Measurements from ENCODE around the gene NRDC. TPM values are rescaled to one million over a fixed set of nuclear protein-coding genes. Genes with fewer than 3 reads are reported as not detected.

The NRDC gene
- polyA plus RNA-seq, 3 donors, result 66.8 to 92.0 (median 74.3) TPM

DNA sequence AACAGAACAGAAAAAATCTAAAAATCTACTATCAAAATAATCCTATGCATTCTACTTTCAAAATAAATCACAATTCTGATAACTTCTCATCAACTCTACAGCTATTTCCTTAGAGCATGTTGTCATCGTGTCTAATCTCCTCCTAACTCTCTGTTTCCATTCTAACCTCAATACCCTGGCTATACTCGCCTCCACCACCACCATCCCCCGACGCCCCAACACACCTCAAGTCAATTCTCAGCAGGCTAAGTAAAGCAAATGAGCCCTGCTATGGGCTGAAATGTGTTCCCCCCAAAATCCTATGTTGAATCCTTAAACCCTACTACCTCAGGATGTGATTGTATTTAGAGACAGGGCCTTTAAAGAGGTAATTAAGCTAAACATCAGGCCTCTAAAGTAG is 34.6 kb downstream of the NRDC start:
- Mint-ChIP-seq H3K4me3 (no peak overlapping the region), H3K27ac (peak overlapping the region in 3 of 7 donors; percentile 4 to 39 (median 38))
- intact Hi-C loops (cut with micrococcal nuclease), result no loop called here

GRCh38 chr1:51842261-51842660 is 36.3 kb downstream of the NRDC start:
- Mint-ChIP-seq H3K4me1 (peaks cover 2% of the 10 kb centered on the region), H3K9me3 (peaks cover 0 to 5% (median 0%) of the 10 kb centered on the region in 7 donors), H3K27me3 (ENCODE audit: low read depth in 3 of 3) (no peaks in the 10 kb centered on the region)

More for the DNA sequence above, 34.6 kb downstream of the NRDC start:
- Histone ChIP-seq H3K27ac (ENCODE audit: low read depth in 1 of 2, low read length in 2 of 2) (no peak overlapping the region), H3K9ac (ENCODE audit: insufficient read depth, low read length, poor library complexity, severe bottlenecking) (no peak overlapping the region), H3K27me3 (ENCODE audit: control insufficient read depth in 2 of 2, insufficient read depth in 2 of 2, low read length in 2 of 2) (no peaks in the 10 kb centered on the region), H4K20me1 (ENCODE audit: insufficient read depth, low read length) (peaks cover 30% of the 10 kb centered on the region), H3K4me1 (ENCODE audit: control insufficient read depth in 1 of 2, insufficient read depth in 2 of 2, low read length in 2 of 2) (no peaks in the 10 kb centered on the region), H3K4me3 (replicated peaks in 1 of 3; ENCODE audit: low read depth in 2 of 3, low read length in 3 of 3) (no peak overlapping the region), H3K79me2 (ENCODE audit: insufficient read depth, low read length) (peaks cover 21% of the 10 kb centered on the region), H3K36me3 (replicated peaks in 1 of 2; ENCODE audit: control insufficient read depth in 1 of 2, insufficient read depth in 2 of 2, low read length in 2 of 2) (peaks cover 20 to 36% of the 10 kb centered on the region in 2 donors), H3K9me3 (replicated peaks in 1 of 2; ENCODE audit: control insufficient read depth in 1 of 2, insufficient read depth in 1 of 2, low read length in 2 of 2) (peaks cover 0 to 7% of the 10 kb centered on the region in 2 donors), H3K4me2 (replicated peaks; ENCODE audit: extremely low read depth, low read length, poor library complexity, severe bottlenecking) (no peak overlapping the region), H2AFZ (ENCODE audit: insufficient read depth, low read depth, low read length, poor library complexity, severe bottlenecking) (no peak overlapping the region)
- 81% methylated on average over 3 of the region's 4 CpGs for WGBS (ENCODE audit: insufficient coverage)
- H3K36me3 Mint-ChIP-seq, result peaks cover 23 to 41% of the 10 kb centered on the region in 2 donors
- no peak for DNase-seq
- H3K27me3 Mint-ChIP-seq (ENCODE audit: low read depth in 3 of 3), result no peaks in the 10 kb centered on the region
- peaks cover 0 to 6% (median 3%) of the 10 kb centered on the region in 7 donors for H3K9me3 Mint-ChIP-seq
- TF ChIP-seq CTCF (IDR thresholded peaks at IDR 0.05), result no peak
- H3K4me1 Mint-ChIP-seq, result peaks cover 2% of the 10 kb centered on the region

More at GRCh38 chr1:51842261-51842660, 36.3 kb downstream of the NRDC start:
- Histone ChIP-seq H3K4me1 (ENCODE audit: control insufficient read depth in 1 of 2, insufficient read depth in 2 of 2, low read length in 2 of 2) (no peaks in the 10 kb centered on the region), H3K4me2 (replicated peaks; ENCODE audit: extremely low read depth, low read length, poor library complexity, severe bottlenecking) (no peak overlapping the region), H3K9ac (ENCODE audit: insufficient read depth, low read length, poor library complexity, severe bottlenecking) (no peak overlapping the region), H3K79me2 (ENCODE audit: insufficient read depth, low read length) (peaks cover 9% of the 10 kb centered on the region), H3K27ac (ENCODE audit: low read depth in 1 of 2, low read length in 2 of 2) (no peak overlapping the region), H4K20me1 (ENCODE audit: insufficient read depth, low read length) (peaks cover 33% of the 10 kb centered on the region), H3K27me3 (ENCODE audit: control insufficient read depth in 2 of 2, insufficient read depth in 2 of 2, low read length in 2 of 2) (no peaks in the 10 kb centered on the region), H2AFZ (ENCODE audit: insufficient read depth, low read depth, low read length, poor library complexity, severe bottlenecking) (no peak overlapping the region), H3K9me3 (replicated peaks in 1 of 2; ENCODE audit: control insufficient read depth in 1 of 2, insufficient read depth in 1 of 2, low read length in 2 of 2) (peaks cover 0 to 3% of the 10 kb centered on the region in 2 donors), H3K36me3 (replicated peaks in 1 of 2; ENCODE audit: control insufficient read depth in 1 of 2, insufficient read depth in 2 of 2, low read length in 2 of 2) (peaks cover 33 to 47% of the 10 kb centered on the region in 2 donors), H3K4me3 (replicated peaks in 1 of 3; ENCODE audit: low read depth in 2 of 3, low read length in 3 of 3) (no peak overlapping the region)
- H3K36me3 Mint-ChIP-seq, result peaks cover 37 to 51% of the 10 kb centered on the region in 2 donors
- H3K27ac Mint-ChIP-seq, result no peak overlapping the region
- no peak overlapping the region for H3K4me3 Mint-ChIP-seq
- WGBS (ENCODE audit: insufficient coverage), result no CpG with 5 or more reads among the region's 1 CpG
- TF ChIP-seq CTCF (IDR thresholded peaks at IDR 0.05), result no peak
- no peak for DNase-seq
- intact Hi-C loops (cut with micrococcal nuclease), result no loop called here
